Measurements from ENCODE around the gene AP1B1. TPM values are rescaled to one million over a fixed set of nuclear protein-coding genes. Genes with fewer than 3 reads are reported as not detected.

The AP1B1 gene
- total and polyA plus RNA-seq, 2 of the 13 experiments (the other 11 are each of a cell fraction or from before 2014, with no cell fraction given) = 26.6 to 29.7 TPM

DNA sequence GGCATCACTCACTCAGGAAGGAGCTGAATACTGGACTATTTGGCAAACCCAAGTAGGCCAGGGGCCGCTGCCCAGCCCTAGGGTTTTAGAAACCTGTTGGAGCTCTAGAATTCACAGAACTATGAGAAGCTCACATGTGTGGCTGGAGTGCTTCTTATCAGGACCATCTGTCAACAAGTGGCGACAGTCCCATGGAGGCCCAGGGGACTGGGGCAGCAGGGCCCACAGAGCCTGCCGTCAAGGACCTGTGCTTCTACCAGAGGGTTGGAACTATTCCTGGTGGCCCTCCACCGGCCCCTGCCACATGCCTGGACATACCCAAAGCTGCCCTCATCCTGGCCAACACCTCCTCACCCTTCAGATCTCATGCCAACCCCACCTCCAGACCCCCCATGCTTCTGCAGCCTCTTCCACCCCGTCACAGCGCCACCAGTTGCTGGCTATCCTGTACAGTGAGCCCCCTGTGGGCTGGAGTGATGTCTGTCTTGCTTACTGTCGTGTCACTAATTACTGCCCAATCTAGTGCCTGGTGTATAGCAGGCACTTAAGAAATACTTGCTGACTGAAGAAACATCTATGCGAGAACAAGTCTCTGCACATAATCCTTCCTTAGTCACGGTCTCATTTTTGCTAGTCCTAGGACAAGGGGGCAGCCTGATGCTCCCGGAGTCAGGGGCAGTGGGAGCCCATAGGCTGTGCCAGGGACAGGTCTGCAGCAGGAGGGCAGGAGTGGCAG is 45.6 kb downstream of the AP1B1 start (continued):
- TF ChIP-seq, protein P1, sequence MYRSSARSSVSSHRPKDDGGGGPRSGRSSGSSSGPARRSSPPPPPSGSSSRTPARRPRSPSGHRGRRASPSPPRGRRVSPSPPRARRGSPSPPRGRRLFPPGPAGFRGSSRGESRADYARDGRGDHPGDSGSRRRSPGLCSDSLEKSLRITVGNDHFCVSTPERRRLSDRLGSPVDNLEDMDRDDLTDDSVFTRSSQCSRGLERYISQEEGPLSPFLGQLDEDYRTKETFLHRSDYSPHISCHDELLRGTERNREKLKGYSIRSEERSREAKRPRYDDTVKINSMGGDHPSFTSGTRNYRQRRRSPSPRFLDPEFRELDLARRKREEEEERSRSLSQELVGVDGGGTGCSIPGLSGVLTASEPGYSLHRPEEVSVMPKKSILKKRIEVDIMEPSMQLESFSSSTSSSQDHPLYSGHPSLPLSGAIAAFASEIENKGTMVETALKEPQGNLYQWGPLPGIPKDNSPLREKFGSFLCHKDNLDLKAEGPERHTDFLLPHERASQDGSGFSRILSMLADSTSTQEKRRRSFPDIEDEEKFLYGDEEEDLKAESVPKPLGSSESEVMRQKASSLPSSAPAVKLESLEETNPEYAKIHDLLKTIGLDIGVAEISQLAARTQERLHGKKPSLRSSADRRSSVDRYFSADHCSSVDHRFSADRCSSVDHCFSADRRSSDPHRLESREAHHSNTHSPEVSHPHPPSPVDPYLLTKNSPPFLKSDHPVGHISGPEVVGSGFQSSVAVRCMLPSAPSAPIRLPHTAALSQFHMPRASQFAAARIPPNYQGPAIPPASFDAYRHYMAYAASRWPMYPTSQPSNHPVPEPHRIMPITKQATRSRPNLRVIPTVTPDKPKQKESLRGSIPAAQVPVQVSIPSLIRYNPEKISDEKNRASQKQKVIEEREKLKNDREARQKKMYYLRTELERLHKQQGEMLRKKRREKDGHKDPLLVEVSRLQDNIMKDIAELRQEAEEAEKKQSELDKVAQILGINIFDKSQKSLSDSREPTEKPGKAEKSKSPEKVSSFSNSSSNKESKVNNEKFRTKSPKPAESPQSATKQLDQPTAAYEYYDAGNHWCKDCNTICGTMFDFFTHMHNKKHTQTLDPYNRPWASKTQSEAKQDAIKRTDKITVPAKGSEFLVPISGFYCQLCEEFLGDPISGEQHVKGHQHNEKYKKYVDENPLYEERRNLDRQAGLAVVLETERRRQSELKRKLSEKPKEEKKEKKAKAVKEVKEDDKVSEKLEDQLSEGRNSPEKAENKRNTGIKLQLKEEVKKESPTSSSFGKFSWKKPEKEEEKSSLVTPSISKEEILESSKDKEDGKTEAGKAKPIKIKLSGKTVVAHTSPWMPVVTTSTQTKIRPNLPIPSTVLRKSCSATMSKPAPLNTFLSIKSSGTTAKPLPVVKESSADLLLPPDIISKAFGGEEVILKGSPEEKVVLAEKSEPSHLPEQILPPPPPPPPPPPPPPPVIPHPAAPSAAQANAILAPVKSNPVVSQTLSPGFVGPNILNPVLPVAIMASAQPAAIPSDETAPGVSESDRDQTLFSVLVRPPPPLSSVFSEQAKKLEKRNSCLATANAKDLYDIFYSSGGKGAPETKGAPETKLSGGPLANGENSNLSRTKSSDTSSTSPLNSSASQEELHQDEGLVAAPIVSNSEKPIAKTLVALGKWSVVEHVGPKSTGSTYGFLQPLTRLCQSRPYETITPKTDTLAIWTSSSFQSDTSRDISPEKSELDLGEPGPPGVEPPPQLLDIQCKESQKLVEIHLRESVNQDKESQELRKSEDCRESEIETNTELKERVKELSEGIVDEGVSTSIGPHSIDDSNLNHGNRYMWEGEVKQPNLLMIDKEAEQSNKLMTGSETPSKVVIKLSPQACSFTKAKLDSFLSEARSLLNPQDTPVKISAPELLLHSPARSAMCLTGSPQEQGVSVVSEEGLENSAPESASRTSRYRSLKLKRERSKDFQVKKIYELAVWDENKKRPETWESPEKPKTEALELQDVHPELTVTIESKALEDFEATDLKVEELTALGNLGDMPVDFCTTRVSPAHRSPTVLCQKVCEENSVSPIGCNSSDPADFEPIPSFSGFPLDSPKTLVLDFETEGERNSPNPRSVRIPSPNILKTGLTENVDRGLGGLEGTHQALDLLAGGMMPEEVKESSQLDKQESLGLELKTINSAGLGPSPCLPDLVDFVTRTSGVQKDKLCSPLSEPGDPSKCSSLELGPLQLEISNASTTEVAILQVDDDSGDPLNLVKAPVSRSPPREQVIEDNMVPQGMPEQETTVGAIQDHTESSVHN (CRISPR knock-in tag; IDR thresholded peaks at IDR 0.05) = no peak
- no peak for TF ChIP-seq ZNF253 (CRISPR knock-in tag; IDR thresholded peaks at IDR 0.05; ENCODE audit: borderline replicate concordance)
- no peak for TF ChIP-seq ZBTB1 (CRISPR knock-in tag; IDR thresholded peaks at IDR 0.05; ENCODE audit: borderline replicate concordance)
- no peak for TF ChIP-seq ZNF264 (CRISPR knock-in tag; IDR thresholded peaks at IDR 0.05)
- TF ChIP-seq, protein P2, sequence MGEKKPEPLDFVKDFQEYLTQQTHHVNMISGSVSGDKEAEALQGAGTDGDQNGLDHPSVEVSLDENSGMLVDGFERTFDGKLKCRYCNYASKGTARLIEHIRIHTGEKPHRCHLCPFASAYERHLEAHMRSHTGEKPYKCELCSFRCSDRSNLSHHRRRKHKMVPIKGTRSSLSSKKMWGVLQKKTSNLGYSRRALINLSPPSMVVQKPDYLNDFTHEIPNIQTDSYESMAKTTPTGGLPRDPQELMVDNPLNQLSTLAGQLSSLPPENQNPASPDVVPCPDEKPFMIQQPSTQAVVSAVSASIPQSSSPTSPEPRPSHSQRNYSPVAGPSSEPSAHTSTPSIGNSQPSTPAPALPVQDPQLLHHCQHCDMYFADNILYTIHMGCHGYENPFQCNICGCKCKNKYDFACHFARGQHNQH (CRISPR knock-in tag; IDR thresholded peaks at IDR 0.05) = no peak
- TF ChIP-seq, protein P3, sequence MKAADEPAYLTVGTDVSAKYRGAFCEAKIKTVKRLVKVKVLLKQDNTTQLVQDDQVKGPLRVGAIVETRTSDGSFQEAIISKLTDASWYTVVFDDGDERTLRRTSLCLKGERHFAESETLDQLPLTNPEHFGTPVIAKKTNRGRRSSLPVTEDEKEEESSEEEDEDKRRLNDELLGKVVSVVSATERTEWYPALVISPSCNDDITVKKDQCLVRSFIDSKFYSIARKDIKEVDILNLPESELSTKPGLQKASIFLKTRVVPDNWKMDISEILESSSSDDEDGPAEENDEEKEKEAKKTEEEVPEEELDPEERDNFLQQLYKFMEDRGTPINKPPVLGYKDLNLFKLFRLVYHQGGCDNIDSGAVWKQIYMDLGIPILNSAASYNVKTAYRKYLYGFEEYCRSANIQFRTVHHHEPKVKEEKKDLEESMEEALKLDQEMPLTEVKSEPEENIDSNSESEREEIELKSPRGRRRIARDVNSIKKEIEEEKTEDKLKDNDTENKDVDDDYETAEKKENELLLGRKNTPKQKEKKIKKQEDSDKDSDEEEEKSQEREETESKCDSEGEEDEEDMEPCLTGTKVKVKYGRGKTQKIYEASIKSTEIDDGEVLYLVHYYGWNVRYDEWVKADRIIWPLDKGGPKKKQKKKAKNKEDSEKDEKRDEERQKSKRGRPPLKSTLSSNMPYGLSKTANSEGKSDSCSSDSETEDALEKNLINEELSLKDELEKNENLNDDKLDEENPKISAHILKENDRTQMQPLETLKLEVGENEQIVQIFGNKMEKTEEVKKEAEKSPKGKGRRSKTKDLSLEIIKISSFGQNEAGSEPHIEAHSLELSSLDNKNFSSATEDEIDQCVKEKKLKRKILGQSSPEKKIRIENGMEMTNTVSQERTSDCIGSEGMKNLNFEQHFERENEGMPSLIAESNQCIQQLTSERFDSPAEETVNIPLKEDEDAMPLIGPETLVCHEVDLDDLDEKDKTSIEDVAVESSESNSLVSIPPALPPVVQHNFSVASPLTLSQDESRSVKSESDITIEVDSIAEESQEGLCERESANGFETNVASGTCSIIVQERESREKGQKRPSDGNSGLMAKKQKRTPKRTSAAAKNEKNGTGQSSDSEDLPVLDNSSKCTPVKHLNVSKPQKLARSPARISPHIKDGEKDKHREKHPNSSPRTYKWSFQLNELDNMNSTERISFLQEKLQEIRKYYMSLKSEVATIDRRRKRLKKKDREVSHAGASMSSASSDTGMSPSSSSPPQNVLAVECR (CRISPR knock-in tag; IDR thresholded peaks at IDR 0.05; ENCODE audit: borderline replicate concordance) = peak; percentile 38; the same call in 1 of the 2 replicates
- TF ChIP-seq, protein P4, sequence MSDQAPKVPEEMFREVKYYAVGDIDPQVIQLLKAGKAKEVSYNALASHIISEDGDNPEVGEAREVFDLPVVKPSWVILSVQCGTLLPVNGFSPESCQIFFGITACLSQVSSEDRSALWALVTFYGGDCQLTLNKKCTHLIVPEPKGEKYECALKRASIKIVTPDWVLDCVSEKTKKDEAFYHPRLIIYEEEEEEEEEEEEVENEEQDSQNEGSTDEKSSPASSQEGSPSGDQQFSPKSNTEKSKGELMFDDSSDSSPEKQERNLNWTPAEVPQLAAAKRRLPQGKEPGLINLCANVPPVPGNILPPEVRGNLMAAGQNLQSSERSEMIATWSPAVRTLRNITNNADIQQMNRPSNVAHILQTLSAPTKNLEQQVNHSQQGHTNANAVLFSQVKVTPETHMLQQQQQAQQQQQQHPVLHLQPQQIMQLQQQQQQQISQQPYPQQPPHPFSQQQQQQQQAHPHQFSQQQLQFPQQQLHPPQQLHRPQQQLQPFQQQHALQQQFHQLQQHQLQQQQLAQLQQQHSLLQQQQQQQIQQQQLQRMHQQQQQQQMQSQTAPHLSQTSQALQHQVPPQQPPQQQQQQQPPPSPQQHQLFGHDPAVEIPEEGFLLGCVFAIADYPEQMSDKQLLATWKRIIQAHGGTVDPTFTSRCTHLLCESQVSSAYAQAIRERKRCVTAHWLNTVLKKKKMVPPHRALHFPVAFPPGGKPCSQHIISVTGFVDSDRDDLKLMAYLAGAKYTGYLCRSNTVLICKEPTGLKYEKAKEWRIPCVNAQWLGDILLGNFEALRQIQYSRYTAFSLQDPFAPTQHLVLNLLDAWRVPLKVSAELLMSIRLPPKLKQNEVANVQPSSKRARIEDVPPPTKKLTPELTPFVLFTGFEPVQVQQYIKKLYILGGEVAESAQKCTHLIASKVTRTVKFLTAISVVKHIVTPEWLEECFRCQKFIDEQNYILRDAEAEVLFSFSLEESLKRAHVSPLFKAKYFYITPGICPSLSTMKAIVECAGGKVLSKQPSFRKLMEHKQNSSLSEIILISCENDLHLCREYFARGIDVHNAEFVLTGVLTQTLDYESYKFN (CRISPR knock-in tag; conservative IDR thresholded peaks at IDR 0.05) = peak; percentile 38; the same call in 1 of the 2 replicates

Data from HepG2 (cell line).